GM19023 (cell line): ENCODE measurements around the gene LRRC38.
"Not testable (repeated sequence)": the region's sequence is repeated elsewhere in the genome, so short reads cannot be mapped to it uniquely, and the experiment has no call there.

ENCODE experiments used
- ATAC-seq: cut with Tn5 transposase; IDR thresholded peaks from one replicate; pipeline ENCODE4 v1.9.1; 2021; ENCODE audit warnings: mild to moderate bottlenecking, moderate library complexity; ENCODE audit not compliant: unreplicated experiment

LRRC38 gene, protein sequence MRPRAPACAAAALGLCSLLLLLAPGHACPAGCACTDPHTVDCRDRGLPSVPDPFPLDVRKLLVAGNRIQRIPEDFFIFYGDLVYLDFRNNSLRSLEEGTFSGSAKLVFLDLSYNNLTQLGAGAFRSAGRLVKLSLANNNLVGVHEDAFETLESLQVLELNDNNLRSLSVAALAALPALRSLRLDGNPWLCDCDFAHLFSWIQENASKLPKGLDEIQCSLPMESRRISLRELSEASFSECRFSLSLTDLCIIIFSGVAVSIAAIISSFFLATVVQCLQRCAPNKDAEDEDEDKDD

DNA sequence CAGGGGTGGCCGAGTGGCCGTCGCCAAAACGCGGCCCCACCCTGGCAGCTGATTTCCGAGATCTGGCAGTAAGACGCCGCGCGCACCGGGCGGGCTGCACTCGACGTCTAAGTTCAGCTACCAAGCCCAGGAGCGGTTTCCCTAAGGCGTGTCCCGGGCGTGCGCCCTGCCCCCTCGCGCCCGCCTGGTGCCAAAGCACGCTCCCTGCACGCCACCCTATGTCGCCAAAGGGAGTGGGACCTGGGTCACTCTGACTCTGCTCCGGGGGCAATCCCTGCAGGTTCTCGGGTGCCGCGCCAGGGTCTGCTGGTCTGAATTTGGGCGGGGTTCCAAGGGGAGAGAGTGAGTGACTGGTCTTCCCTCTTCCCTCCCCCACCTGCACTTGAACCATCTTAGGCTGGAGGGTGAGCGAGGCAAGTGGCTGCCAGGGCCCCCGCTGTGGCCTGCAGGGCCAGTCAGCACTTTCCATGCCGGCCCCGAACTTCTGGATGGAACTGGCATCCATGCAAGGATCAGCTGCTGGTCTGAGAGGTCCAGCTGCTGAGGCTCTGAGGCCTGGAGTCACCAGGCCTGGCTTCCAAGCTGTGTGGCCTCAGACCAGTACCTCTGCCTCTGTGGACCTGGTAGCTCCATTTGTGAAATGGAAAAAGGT, at the start of gene LRRC38:
Gene LRRC38, minus strand, starts transcription at position 109 of the 652 bp plus-strand sequence. CDS start 410 bp downstream, outside the sequence.
- no peak for ATAC-seq

DNA sequence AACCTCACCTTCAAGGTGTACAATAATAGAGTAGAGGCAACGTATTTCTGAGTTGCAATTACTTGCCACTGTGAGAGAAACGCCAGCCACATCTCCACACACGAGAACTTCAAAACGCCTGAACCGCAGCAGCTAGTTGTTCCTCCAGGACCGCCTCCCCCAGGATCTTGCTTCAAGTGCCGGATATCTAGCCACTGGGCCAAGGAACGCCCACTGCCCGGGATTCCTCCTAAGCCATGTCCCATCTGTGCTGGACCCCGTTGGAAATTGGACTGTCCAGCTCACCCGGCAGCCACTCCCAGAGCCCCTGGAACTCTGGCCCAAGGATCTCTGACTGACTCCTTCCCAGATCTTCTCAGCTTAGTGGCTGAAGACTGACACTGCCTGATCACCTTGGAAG, 49.2 kb upstream of the LRRC38 start:
- ATAC-seq: not testable (repeated sequence)

DNA sequence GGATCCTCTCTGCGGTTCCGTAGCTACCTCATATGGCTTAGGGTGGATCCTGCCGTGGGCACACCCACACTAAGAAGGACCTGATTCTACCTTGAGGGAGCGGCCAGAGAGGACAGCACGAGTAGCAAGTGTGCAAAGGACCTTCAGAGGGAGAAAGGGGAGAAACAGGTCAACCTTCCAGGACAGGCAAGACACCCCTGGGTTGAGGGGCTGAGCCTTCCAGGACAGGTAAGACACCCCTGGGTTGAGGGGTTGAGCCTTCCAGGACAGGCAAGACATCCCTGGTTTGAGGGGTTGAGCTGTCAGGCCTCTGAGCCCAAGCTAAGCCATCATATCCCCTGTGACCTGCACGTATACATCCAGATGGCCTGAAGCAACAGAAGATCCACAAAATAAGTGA, 46.7 kb upstream of the LRRC38 start:
- ATAC-seq: no peak

DNA sequence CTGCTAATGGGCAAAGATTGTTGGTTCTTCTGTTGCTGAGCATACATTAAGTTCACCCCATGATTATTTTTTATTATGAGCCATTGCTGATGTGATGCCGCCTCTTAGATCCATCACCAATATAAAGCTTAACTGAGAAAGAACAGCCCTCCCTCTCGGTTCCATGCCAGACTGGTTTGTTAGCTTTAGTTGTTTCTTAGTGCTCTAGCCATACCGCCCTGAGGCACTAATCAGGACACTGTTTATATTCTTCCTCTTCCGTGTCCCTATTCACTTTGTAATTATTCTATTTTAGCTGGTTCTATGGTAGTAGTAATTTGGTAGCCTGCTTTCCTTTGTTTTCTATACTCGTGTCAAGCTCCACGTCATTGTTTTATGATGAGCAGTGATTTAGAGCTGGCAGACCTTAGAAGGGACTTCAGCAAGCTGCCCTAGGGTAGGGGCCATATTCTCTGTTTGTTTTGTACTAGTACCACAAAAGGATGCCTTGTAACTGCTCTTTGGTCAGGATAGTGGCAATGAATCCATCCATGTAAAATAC, 42.5 kb upstream of the LRRC38 start:
- ATAC-seq: no peak

DNA sequence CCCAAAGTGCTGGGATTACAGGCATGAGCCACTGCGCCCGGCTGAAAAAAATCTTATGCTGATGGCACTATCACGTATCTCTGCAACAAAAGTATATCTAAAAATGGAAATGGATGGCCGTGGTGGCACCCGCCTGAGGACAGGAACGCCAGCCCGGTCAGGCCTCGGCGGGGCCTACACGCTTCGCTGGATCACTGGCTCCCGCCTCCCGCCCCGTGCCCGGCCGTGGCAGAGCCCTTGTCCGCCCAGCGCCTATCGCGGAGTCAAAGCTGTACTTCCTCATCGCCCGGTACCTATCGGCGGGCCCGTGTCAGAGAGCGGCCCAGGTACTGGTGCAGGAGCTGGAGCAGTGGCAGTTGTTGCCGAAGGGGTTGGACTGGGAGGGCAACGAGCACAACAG, 41.0 kb upstream of the LRRC38 start:
- no peak for ATAC-seq

DNA sequence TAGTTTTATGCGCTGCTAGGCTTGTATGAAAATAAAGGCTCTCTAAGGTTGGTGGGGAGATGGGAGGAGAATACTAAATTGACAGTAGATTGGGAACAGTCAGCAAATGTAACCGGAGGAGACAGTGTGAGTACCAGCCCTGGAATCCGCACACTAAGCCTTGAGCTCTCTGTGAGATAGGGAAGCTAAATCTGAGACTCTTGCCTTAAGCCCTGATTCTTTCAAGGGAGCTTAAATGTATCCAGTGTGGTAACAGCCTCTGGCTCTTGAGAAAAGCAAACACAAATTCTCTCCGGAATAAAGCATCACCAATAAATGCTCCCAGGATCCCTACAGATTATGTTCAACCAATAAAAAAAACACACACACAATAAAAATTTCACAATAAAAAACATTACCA, 36.9 kb upstream of the LRRC38 start:
- no peak for ATAC-seq

DNA sequence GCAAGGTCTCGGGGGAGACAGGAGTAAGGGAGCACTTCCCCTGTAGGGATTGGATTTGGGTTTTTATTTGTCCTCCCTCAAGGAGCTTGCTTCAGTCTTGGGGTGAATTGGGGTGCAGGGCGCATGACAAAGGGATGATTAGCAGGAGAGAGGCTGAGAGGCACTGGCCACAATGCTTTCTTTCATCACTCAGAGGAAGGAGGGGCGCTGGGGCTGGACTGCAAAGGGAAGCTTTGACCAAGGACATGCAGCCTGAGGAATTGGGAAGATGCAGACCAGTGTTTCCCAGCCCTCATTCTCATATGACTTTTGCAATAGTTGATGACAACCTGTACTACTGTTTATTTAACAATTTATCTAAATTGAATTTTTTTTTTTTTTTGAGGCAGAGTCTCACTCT, 35.7 kb upstream of the LRRC38 start:
- ATAC-seq: no peak

DNA sequence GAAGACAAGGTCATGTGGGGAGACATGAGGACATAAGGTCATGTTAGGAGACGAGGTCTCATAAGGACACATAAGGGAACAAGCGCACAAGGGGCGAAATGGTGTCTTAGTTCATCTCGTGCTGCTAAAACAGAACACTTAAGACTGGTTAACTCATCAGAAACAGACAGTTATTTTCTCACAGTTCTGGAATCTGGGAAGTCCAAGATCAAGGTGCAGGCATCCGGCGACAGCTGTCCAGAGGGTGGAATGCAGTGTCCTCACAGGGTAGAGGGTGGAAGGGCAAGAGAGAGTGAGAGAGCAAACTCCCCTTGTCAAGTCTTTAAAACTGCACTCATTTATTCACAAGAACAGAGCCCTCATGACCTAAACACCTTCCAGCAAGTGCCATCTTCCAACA, 35.2 kb upstream of the LRRC38 start:
- no peak for ATAC-seq

DNA sequence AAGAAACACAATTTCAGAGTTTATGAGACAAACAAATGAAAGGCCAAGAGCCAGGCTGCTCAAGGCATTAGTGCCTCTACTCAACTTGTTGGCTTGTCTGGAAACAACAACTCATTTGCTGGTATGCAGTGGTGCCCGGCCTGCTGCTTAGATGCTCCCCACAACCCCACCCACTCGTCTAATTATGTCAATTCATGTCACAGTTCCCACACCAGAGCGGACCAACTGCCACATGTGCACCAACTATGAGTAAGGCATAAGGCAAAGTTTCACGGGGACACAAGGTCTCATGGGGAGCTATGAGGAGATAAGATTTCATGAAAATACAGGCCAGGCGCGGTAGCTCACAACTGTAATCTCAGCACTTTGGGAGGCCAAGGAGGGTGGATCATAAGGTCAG, 34.5 kb upstream of the LRRC38 start:
- no peak for ATAC-seq

DNA sequence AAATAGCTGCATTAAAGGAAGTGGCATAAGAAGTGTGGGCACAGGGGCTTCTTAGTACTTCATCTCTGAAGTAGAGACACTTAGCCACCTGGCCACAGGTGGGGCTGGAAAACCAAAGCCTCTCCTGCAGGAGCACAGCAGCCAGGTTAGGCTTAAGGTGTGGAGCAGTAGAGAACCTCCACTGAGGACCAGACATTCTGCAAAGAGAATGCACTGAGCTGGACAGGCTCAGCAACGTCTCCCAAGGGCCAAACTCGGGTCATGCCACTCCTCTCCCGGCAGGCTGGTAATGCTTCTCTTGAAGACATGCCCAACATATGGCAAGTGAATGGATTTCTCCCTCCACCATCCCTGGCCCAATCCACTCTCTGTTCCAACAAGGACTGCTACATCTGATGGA, 33.0 kb upstream of the LRRC38 start:
- ATAC-seq: no peak

DNA sequence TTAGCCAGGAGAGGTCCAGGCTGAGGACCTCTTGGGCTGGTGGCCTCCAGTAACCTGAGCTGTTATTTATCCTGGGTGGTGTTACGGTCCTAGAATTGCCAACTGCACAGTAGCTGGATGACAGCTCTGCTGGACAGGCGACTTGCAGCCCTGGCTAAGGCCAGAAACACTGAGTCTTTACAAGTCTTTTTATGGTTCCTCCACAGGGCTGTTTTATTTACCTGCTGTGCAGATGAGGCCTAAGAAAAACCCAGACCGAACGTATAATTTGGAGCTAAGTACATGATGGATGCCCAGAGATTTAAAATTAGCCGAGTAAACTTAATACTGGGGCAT, 30.4 kb upstream of the LRRC38 start:
- ATAC-seq: no peak

DNA sequence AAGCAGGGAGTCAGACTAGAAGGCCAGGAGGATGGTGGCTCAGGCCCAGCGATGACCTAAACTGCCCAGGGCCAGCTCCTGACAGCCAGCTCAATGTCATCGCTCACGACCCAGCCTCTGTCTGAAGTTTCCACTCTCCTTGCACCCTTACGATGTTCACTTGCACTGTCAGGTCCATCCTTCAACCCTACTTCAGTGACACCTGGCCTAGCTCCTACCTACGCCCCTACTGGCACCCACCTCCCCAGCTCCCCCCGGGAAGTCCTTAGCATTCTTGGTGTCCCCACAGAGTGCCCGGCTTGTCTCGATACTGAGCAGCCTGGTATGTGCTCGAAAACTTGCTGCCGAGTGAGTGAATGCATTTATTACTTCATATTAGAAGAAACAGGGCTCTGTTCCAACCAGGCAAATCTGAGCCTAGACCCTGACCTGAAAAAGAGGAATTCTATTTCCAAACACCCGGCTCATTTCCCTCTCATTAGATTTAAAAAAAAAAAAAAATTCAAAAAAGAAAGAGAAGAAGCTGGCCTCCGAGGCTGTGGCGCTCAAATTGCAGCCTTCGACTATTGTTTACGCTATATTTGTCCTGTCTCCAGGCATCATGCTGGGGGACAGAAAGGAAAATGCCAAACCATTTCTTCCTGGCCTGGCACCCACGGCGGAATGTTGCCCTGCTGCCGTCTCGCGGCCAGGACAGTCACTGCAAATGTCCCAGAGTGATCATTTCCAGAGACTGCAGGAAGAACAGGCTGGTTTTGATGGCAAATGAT, 29.8 kb upstream of the LRRC38 start:
- ATAC-seq: no peak

DNA sequence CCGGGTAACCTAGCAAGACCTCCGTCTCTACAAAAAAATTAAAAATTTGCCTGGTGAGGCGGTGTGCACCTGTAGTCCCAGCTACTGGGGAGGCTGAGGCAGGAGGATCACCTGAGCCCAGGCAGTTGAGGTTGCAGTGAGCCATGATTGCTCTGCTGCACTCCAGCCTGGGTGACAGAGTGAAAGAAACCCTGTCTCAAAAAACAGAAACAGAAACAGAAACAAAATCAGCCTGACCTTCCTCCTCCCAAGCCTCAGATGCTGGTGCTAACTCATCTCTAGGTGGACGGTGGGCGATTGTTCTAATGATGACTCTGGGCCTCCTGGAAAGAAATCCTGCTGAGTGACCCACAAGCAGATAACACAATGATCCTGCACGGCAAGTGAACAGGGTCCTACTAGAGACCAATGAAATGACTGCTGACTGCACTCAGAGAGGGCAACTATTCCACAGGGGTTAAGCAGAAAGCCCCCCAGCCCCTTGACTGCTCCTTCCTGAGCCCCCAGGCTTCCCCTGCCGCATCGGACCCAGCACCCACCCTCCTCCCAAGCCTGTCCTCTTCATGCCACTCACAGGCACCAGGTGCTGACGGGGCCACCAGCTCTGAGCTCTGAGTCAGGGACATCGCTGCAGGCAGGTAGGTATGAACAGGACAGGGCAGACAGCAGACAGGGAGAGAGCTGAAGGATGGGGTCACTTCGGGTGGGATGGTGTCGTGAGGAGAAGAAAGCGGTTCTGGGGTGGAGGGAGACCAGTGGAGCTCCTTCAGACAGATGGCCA, 27.8 kb upstream of the LRRC38 start:
- no peak for ATAC-seq

DNA sequence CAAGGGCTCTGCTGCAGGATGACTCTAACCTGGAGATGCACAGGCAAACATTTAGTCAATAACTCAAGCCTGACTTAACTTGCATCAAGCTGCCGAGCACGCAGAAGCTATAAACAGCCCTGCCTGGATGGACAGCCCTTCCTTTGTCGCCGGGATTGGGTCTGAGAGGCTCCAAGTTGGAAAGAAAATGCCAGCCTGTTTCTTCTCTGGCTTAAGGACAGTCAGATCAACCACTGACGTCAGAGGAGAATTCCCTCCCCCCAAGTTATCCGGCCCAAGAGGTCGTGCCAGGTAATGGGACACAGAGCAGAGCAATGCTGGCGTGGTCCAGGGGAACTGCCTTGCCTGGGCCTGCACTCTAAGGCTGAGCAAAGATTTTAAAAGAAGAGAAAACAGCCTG, 27.1 kb upstream of the LRRC38 start:
- ATAC-seq: no peak

DNA sequence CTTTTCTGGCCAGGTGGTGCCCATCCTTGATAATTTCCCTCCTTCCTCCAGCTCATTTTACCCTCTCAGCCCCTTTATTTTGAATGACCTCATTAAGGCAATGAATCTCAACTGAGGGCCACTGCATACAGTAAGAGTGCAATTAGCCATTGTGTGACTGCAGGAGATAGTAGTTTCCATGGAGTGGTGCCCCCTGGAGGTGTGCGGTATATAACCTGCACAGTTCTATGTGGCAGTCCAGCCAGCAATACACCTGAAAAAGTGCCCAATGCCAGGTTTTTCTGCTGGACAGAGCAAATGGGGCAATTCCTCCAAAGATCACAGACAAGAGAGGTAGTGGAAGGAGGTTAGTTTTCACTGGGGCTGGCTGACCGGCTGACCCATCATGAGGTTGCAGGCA, 25.9 kb upstream of the LRRC38 start:
- ATAC-seq: no peak

DNA sequence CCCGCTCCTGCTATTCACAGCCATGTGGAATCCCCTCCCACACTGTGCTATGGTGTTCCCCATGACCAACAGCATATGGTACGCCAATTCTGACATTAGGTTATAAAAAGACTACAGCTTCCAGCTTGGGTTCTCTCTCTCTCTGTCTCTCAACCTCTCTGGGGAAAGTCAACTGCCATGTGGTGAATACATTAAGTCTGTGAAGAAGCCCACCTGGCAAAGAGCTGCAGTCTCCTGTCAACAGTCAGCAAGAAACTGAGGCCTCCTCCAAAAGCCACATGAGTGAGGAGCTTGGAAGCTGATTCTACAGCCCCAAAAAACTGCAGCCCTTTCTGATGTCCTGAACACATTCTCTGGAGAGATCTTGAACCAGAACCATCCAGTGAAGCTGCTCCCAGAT, 25.0 kb upstream of the LRRC38 start:
- no peak for ATAC-seq

DNA sequence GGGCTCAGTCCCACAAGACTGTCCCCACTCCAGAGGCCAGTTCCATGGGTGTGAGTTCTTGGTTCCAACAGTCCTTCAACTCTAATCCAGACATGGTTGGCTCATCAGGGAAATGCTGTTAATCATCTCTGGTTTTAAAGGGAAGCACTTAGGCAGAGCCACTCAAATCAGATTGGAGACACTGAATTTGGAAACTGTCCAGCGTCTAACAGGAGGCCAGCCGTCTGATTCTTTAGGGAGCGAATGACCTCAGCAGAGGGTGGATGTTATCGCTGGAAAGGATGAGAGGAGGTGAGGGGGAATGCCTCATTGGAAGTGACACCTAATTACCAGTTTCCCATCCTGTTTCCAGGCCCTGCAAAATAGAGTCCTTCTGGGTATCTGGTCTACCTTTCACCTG, 22.8 kb upstream of the LRRC38 start:
- no peak for ATAC-seq

DNA sequence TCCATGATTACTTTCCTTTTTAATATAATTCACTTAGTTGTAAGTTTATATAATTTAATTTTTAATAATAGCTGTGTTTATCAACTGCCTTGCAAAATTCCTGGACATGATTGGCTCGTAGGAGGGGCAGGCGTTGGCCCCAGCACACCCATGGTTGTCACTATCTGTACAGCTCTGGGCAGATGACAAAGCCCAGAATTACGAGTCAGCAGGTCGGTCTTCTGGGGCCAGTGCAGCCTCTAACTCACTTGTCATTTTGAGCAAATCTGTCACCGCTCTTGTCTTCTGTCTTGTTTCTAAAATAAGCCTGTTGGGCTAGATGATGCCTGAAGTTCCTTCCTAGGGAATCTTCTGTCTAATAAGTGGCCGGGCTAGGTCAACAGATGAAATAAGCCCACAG, 21.4 kb upstream of the LRRC38 start:
- ATAC-seq: no peak

DNA sequence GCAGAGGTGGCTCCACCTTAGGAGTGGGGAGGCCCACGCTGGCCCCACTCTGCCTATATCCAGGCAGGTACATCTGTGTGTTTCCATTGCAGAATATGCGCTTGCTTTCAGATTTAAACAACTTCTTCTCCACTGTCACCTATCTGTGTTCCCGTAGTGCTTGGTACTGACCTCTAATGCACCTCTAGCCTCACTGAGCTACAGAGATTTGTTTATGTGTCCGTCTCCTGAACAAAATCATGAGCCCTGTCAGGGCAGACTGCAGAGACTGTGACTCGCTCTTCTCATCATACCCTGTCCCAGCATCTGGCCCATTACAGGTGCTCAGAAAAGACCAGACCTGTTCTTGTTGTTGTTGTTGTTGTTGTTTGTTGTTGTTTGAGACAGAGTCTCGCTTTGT, 14.5 kb upstream of the LRRC38 start:
- no peak for ATAC-seq

DNA sequence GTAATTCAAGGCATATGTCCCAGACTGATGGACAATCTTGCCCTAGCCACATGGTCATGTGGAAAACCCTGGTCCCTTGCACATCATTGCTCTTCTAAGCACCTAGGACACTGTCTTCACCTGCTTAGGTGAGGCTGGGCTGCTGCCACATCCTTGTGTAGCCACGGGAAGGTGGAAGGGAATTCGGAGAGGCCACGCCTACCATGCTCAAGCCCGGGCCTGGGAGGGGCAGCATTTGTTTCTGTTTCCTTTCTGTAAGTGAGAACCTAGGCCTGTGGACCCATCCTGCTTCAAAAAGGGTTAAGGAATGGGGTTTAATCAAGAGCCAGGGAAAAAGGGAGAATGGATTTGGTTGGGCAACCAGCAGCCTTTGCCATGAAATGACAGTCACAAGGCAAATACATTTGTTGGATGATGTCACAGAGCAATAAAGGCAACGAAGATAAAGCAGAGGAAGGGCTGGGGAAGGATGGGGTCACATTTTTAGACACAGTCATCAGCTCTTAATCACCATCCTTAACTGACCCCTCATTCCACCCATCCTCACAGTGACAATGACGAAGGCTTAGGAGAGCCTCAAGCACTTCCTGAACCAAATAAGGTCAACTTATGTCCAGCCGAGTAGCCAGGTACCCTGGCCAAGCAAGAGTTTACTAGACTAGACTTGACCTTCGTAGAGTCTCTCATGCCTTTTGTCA, 10.1 kb upstream of the LRRC38 start:
- no peak for ATAC-seq

DNA sequence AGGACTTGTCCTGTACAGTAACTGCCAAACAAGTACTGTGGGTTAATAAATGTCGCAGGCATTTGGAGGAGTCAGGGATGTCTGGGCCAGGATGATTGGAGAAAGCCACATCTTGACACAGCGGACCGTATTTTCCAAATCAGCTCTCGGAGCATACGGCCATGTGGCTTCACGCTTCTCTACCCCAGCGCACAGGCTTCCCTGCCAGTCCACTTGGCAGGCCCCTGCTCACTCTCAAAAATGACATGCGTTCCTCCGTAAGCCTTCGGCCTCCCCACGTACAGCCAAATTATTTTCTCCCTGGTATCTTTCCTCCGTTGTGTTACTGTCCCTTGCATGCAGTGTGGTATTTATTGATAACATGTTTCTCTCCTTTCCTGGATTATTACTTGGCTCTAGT, 7.2 kb upstream of the LRRC38 start:
- ATAC-seq: no peak
